Panc1 (cell line): Measurements from ENCODE around the gene FBN1. TPM values are rescaled to one million over a fixed set of nuclear protein-coding genes. Genes with fewer than 3 reads are reported as not detected.

Experiments
- ATAC-seq: fragments of 200-7000 bp; cut with Tn5 transposase; 2 replicates; pipeline ENCODE4 v1.9.1; 2020; ENCODE audit warnings: mild to moderate bottlenecking, moderate library complexity
- BruUV-seq: library from RNA; stranded (reverse); fragments of 400-500 nt; replicated peaks from 2 replicates; lab custom pipeline; 2021; lab: Mats Ljungman, UMichigan
- CTCF ChIA-PET: fragments of 300-600 bp; sonication (Branson Sonifier 250); formaldehyde crosslinking; loops from one replicate; lab custom pipeline; 2022; ENCODE audit warnings: antibody characterized with exemption; lab: Charles Lee
- POLR2A ChIA-PET: fragments of 300-600 bp; sonication (Branson Sonifier 250); formaldehyde crosslinking; loops from one replicate; lab custom pipeline; 2022; ENCODE audit warnings: antibody characterized with exemption; lab: Charles Lee
- DNase-seq: peaks from one replicate; pipeline ENCODE4 v3.0.0-alpha.2; 2010; ENCODE audit warnings: low read depth, low spot score
- H3K27ac ChIP-seq: 2 replicates; pipeline ENCODE4 v1.5.1; 2011; ENCODE audit warnings: mild to moderate bottlenecking, low read length, inconsistent platforms
- H3K27me3 ChIP-seq: fragments of 200-500 bp; sonication (Bioruptor generic); 2 replicates; pipeline ENCODE4 v1.6.0; 2014; ENCODE audit warnings: low read length, inconsistent platforms; ENCODE audit not compliant: control insufficient read depth, insufficient read depth
- H3K36me3 ChIP-seq: fragments of 200-500 bp; sonication (Bioruptor generic); 2 replicates; pipeline ENCODE4 v1.5.1; 2014; ENCODE audit warnings: inconsistent platforms, mild to moderate bottlenecking, low read length, moderate library complexity; ENCODE audit not compliant: control insufficient read depth, insufficient read depth
- H3K4me1 ChIP-seq: 2 replicates; pipeline ENCODE4 v1.5.1; 2011; ENCODE audit warnings: inconsistent platforms, mild to moderate bottlenecking, low read length, moderate library complexity; ENCODE audit not compliant: control insufficient read depth, insufficient read depth
- H3K4me3 ChIP-seq, 2 experiments: 2 replicates each; pipeline ENCODE4 v1.5.1; 2011 to 2012; ENCODE audit warnings: low read depth in 2 of 2, low read length in 2 of 2, mild to moderate bottlenecking in 2 of 2, inconsistent platforms in 1 of 2, moderate library complexity in 1 of 2
- H3K9me3 ChIP-seq: fragments of 200-500 bp; sonication (Bioruptor generic); 2 replicates; pipeline ENCODE4 v1.5.1; 2014; ENCODE audit warnings: low read depth, mild to moderate bottlenecking, inconsistent platforms, low read length, moderate library complexity; ENCODE audit not compliant: control insufficient read depth, insufficient read depth
- CTCF ChIP-seq: fragments of 450-650 bp; IDR thresholded peaks from 2 replicates; pipeline ENCODE4 v1.5.1; 2017; ENCODE audit warnings: mild to moderate bottlenecking
- POLR2AphosphoS5 ChIP-seq: IDR thresholded peaks from 2 replicates; pipeline ENCODE4 v1.6.1; 2012; ENCODE audit warnings: mild to moderate bottlenecking, low read depth, low read length, moderate library complexity
- REST ChIP-seq, 2 experiments: IDR thresholded peaks; 2 replicates each; pipeline ENCODE4 v1.6.1; 2011 to 2012; ENCODE audit warnings: low read depth in 2 of 2, control low read depth in 1 of 2, low read length in 1 of 2, mild to moderate bottlenecking in 1 of 2, moderate library complexity in 1 of 2; ENCODE audit not compliant: insufficient read depth in 1 of 2
- SIN3A ChIP-seq: IDR thresholded peaks from 2 replicates; pipeline ENCODE4 v1.6.1; 2012; ENCODE audit warnings: low read depth, mild to moderate bottlenecking, low read length, moderate library complexity, borderline replicate concordance; ENCODE audit not compliant: insufficient read depth
- TCF7L2 ChIP-seq: IDR thresholded peaks from 2 replicates; pipeline ENCODE4 v1.6.1; 2011; ENCODE audit warnings: mild to moderate bottlenecking, low read depth, low read length, inconsistent platforms
- in situ Hi-C: cut with HindIII; loops from 2 replicates; pipeline ENCODE4 v1.10.0; 2016; ENCODE audit warnings: low sequenced_read_pairs, low pct_unique_long_range_greater_than_20kb
- intact Hi-C: fragments of 100-400 bp; cut with micrococcal nuclease; formaldehyde crosslinking; loops from one replicate; pipeline ENCODE4 v1.10.0; 2022; ENCODE audit not compliant: unreplicated experiment
- total RNA-seq: library from RNA; stranded (reverse); gene quantifications from one replicate; pipeline ENCODE4 v1.2.1, GENCODE V29; 2021; ENCODE audit not compliant: unreplicated experiment

The FBN1 gene
- total RNA-seq, 1 experiment from 2014 or later = 0.46 TPM

- CTCF ChIA-PET = no interaction called here
- no peaks in the 10 kb centered on the region for H3K4me1 ChIP-seq
- no peaks in the 10 kb centered on the region for H3K36me3 ChIP-seq
- intact Hi-C loops = no loop called here
- no peak for DNase-seq
- no TSS peak for BruUV-seq
- H3K4me3 ChIP-seq = no peak overlapping the region
- no peaks in the 10 kb centered on the region for H3K27me3 ChIP-seq
- in situ Hi-C loops = no loop called here
- POLR2A ChIA-PET = no interaction called here
- TF ChIP-seq TCF7L2 (no peak), SIN3A (no peak), REST (IDR thresholded peaks at IDR 0.05; ENCODE audit: insufficient read depth in 1 of 2, low read depth in 2 of 2, low read length in 1 of 2) (no peak), CTCF (no peak), POLR2AphosphoS5 (no peak)
- ATAC-seq = no peak
- no peak overlapping the region for H3K27ac ChIP-seq
- no peaks in the 10 kb centered on the region for H3K9me3 ChIP-seq
Observed at GRCh38 chr15:48494631-48495030, 150.9 kb downstream of the FBN1 start.

- Histone ChIP-seq H3K4me1 (no peaks in the 10 kb centered on the region), H3K9me3 (no peaks in the 10 kb centered on the region), H3K27ac (no peak overlapping the region), H3K27me3 (no peaks in the 10 kb centered on the region), H3K36me3 (no peaks in the 10 kb centered on the region), H3K4me3 (no peak overlapping the region)
- DNase-seq (no peak), ATAC-seq (no peak)
- ChIA-PET CTCF (no interaction called here), POLR2A (no interaction called here)
- no TSS peak for BruUV-seq
- TF ChIP-seq TCF7L2 (no peak), REST (IDR thresholded peaks at IDR 0.05; ENCODE audit: insufficient read depth in 1 of 2, low read depth in 2 of 2, low read length in 1 of 2) (no peak), CTCF (no peak), POLR2AphosphoS5 (no peak), SIN3A (no peak)
- in situ Hi-C loops = no loop called here
- intact Hi-C loops = no loop called here
Observed at GRCh38 chr15:48493763-48494225, 151.7 kb downstream of the FBN1 start.
